HL-60 (cell line): Measurements from ENCODE around the gene SYT7.

ENCODE experiments used
- DNase-seq, 2 experiments: peaks; one replicate each; pipeline ENCODE4 v3.0.0-alpha.2; 2010 to 2020; ENCODE audit warnings: low read depth in 1 of 2, low spot score in 1 of 2
- H3K27ac ChIP-seq: fragments of 250-450 bp; sonication (Bioruptor Pico); replicated peaks from 2 replicates; pipeline ENCODE4 v1.5.1; 2020; ENCODE audit warnings: mild to moderate bottlenecking, moderate library complexity
- H3K27me3 ChIP-seq: fragments of 250-450 bp; sonication (Bioruptor Pico); 2 replicates; pipeline ENCODE4 v1.5.1; 2021; ENCODE audit warnings: mild to moderate bottlenecking, moderate library complexity; ENCODE audit not compliant: insufficient read depth, poor library complexity, severe bottlenecking
- H3K4me3 ChIP-seq: replicated peaks from 2 replicates; pipeline ENCODE4 v1.5.1; 2011; ENCODE audit warnings: mild to moderate bottlenecking, control low read depth, low read length; ENCODE audit not compliant: insufficient read depth
- GABPA ChIP-seq: IDR thresholded peaks from 2 replicates; pipeline ENCODE4 v1.6.1; 2012; ENCODE audit warnings: low read depth
- POLR2AphosphoS5 ChIP-seq: IDR thresholded peaks from 2 replicates; pipeline ENCODE4 v1.6.1; 2012; ENCODE audit warnings: low read depth
- SPI1 ChIP-seq: IDR thresholded peaks from 2 replicates; pipeline ENCODE4 v1.6.1; 2012; ENCODE audit warnings: low read depth, mild to moderate bottlenecking, borderline replicate concordance
- TF ChIP-seq, protein P1 (sequence below): IDR thresholded peaks from 2 replicates; pipeline ENCODE4 v1.6.1; 2012; ENCODE audit warnings: low read depth; ENCODE audit not compliant: insufficient replicate concordance
- TF ChIP-seq, protein P2 (sequence below): IDR thresholded peaks from one replicate; pipeline ENCODE4 v1.5.1; 2011; ENCODE audit warnings: low read length, control low read depth, inconsistent platforms; ENCODE audit not compliant: insufficient read depth

Gene SYT7

DNA sequence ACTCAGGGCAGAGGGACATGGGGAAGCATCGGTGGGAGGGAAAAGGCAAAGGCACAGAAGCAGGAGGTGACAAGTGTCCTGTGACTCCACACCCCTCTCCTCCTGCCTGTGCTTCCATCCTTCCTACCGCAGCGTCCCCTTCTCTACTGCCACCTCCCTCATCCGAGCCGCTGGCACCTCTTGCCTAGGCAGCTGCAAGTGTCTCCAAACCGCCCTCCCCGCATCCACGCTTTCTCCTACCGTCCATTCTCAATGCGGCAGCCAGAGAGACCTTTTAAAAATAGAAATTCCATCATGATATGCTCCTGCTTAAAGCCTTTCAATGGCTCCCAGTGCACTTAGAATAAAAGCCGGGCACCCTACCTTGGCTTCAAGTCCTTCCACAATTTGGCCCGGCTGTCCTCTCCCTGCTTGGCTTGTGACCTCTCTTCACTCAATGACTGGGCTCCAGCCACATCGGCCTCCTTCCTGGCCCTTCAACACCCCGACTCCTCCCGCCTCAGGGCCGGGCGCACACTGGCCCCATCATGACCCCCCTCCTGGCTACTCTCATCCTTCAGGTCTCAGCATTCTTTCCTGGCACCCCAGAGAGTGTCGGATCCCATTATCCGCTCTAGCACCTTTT, 55.8 kb downstream of the SYT7 start:
- TF ChIP-seq, protein P1, sequence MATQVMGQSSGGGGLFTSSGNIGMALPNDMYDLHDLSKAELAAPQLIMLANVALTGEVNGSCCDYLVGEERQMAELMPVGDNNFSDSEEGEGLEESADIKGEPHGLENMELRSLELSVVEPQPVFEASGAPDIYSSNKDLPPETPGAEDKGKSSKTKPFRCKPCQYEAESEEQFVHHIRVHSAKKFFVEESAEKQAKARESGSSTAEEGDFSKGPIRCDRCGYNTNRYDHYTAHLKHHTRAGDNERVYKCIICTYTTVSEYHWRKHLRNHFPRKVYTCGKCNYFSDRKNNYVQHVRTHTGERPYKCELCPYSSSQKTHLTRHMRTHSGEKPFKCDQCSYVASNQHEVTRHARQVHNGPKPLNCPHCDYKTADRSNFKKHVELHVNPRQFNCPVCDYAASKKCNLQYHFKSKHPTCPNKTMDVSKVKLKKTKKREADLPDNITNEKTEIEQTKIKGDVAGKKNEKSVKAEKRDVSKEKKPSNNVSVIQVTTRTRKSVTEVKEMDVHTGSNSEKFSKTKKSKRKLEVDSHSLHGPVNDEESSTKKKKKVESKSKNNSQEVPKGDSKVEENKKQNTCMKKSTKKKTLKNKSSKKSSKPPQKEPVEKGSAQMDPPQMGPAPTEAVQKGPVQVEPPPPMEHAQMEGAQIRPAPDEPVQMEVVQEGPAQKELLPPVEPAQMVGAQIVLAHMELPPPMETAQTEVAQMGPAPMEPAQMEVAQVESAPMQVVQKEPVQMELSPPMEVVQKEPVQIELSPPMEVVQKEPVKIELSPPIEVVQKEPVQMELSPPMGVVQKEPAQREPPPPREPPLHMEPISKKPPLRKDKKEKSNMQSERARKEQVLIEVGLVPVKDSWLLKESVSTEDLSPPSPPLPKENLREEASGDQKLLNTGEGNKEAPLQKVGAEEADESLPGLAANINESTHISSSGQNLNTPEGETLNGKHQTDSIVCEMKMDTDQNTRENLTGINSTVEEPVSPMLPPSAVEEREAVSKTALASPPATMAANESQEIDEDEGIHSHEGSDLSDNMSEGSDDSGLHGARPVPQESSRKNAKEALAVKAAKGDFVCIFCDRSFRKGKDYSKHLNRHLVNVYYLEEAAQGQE: no peak
- no peak for TF ChIP-seq SPI1
- no peak for TF ChIP-seq POLR2AphosphoS5
- TF ChIP-seq GABPA: no peak
- TF ChIP-seq, protein P2, sequence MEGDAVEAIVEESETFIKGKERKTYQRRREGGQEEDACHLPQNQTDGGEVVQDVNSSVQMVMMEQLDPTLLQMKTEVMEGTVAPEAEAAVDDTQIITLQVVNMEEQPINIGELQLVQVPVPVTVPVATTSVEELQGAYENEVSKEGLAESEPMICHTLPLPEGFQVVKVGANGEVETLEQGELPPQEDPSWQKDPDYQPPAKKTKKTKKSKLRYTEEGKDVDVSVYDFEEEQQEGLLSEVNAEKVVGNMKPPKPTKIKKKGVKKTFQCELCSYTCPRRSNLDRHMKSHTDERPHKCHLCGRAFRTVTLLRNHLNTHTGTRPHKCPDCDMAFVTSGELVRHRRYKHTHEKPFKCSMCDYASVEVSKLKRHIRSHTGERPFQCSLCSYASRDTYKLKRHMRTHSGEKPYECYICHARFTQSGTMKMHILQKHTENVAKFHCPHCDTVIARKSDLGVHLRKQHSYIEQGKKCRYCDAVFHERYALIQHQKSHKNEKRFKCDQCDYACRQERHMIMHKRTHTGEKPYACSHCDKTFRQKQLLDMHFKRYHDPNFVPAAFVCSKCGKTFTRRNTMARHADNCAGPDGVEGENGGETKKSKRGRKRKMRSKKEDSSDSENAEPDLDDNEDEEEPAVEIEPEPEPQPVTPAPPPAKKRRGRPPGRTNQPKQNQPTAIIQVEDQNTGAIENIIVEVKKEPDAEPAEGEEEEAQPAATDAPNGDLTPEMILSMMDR: no peak
- H3K4me3 ChIP-seq: no peak overlapping the region
- peaks cover 24% of the 10 kb centered on the region for H3K27me3 ChIP-seq
- DNase-seq: no peak
- H3K27ac ChIP-seq: no peak overlapping the region

DNA sequence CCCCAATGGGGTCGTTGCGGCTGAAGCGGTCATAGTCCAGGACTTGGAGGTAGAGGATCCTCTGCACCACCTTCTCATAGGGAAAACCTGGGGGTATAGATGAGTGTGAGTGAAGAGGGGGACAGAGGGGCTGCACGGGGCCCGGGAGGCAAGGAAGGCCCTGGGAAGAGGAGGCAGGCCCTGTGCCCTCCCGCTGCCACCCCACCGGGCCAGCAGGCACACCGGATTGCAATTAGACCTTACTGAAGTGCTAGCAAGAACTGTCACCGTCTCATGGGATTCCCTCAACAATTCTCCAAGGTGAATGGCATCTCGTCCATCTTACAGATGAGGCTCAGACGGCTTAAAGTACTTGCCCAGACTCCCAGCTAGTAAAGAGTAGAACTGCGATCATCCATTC, 56.4 kb downstream of the SYT7 start:
- Histone ChIP-seq H3K27me3 (peaks cover 24% of the 10 kb centered on the region), H3K4me3 (no peak overlapping the region), H3K27ac (no peak overlapping the region)
- TF ChIP-seq, protein P2: no peak
- TF ChIP-seq, protein P1: no peak
- TF ChIP-seq GABPA (no peak), SPI1 (no peak), POLR2AphosphoS5 (no peak)
- no peak for DNase-seq

DNA sequence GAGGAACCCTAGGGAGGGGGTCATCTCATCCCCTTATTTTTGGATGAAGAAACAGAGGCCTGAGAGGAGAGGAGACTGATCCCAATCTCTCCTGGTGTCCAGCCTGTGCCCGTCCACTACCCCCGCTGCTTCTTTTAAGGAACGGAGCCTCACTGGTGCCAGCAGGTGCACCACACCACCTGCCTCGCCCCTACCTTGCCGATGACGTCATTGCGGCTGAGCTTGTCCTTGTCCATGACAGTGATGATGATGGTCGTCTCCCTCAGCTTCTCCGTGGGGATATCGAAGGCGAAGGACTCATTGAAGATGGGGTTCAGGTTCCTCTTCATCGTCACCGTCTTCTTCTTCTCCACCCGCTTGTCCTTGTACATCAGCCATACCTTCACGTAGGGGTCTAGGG, 58.0 kb downstream of the SYT7 start:
- peaks cover 20% of the 10 kb centered on the region for H3K27me3 ChIP-seq
- TF ChIP-seq GABPA: no peak
- no peak for TF ChIP-seq SPI1
- TF ChIP-seq, protein P2: no peak
- H3K27ac ChIP-seq: no peak overlapping the region
- no peak overlapping the region for H3K4me3 ChIP-seq
- no peak for DNase-seq

DNA sequence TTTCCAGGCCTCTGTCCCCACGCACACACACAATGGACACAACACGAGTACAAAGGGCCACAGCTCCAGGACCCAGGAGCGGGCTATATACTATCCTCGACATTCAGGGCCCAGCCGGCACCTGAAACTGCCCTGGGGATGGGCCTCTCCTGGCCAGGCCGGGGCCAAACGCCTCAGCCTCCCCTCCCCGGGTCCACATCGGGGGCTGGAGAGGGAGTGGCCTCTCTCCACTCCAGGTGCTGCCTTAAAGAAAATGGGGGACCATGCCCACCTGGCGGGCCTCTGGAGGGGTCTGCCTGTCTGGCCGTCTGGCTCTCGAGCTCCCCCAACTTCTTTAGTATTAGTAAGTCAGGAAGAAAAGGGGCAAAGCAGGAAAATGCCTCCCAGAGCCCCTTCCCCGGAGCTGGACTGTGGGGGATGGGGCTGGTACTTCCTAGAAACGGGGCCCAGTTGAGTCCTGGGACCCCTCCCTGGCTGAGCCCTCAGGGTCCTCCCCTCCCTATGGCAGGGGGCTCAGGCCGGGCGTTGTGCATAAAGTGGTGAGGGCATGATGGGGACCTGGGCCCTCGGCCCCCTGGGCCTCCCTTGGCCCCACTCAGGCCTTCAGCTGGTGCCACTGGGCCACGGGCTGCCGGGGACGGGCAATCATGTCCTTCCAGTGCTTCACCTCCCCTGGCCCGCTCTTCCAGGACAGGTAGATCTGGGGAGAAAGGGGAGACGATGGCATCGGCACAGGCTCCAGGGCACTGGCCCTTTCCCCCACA, 62.7 kb downstream of the SYT7 start:
- Histone ChIP-seq H3K27me3 (peaks cover 2% of the 10 kb centered on the region), H3K4me3 (no peak overlapping the region), H3K27ac (no peak overlapping the region)
- DNase-seq: no peak
- TF ChIP-seq, protein P1: no peak
- TF ChIP-seq GABPA: no peak
- no peak for TF ChIP-seq POLR2AphosphoS5
- TF ChIP-seq, protein P2: no peak
- TF ChIP-seq SPI1: no peak
